CD4-positive, alpha-beta T cell (primary cell): ENCODE data around the gene MYL11. TPM values are rescaled to one million over a fixed set of nuclear protein-coding genes. Genes with fewer than 3 reads are reported as not detected.

Experiments
- ATAC-seq: fragments of 200-7000 bp; cut with Tn5 transposase; one replicate; pipeline ENCODE4 v1.10.0; 2022; ENCODE audit warnings: mild to moderate bottlenecking; ENCODE audit not compliant: poor library complexity
- CTCF ChIA-PET: fragments of 350-600 bp; sonication (Branson Sonifier 250); formaldehyde crosslinking; loops from one replicate; lab custom pipeline; 2021; ENCODE audit warnings: antibody characterized with exemption, inconsistent platforms; lab: Charles Lee
- POLR2A ChIA-PET: fragments of 350-600 bp; sonication (Branson Sonifier 250); formaldehyde crosslinking; loops from one replicate; lab custom pipeline; 2021; ENCODE audit warnings: antibody characterized with exemption, inconsistent platforms; lab: Charles Lee
- DNase-seq, 14 experiments: peaks; one replicate each; pipeline ENCODE4 v3.0.0-alpha.2; 2013 to 2020; ENCODE audit warnings: mixed read lengths in 2 of 14
- H3K27ac ChIP-seq, 2 donors: one replicate each; pipeline versions ENCODE4 v1.5.1 to v1.7.0; 2013; ENCODE audit warnings: low read length in 2 of 2, low read depth in 1 of 2, mild to moderate bottlenecking in 1 of 2
- H3K27me3 ChIP-seq, 2 experiments: 1 replicate in 1 of 2; 2 replicates in 1 of 2; pipeline versions ENCODE4 v1.6.1 to v1.7.0; 2013; ENCODE audit warnings: low read length in 2 of 2, control low read depth in 1 of 2, mild to moderate bottlenecking in 1 of 2, moderate library complexity in 1 of 2; ENCODE audit not compliant: insufficient read depth in 2 of 2, control insufficient read depth in 1 of 2
- H3K36me3 ChIP-seq: one replicate; pipeline ENCODE4 v1.6.1; 2013; ENCODE audit warnings: low read length, control low read depth; ENCODE audit not compliant: insufficient read depth
- H3K4me1 ChIP-seq: one replicate; pipeline ENCODE4 v1.6.1; 2013; ENCODE audit warnings: low read length, control low read depth; ENCODE audit not compliant: insufficient read depth
- H3K4me3 ChIP-seq: one replicate; pipeline ENCODE4 v1.5.1; 2013; ENCODE audit warnings: mild to moderate bottlenecking, low read length, moderate library complexity
- H3K9me3 ChIP-seq, 2 experiments: 1 replicate in 1 of 2; 2 replicates in 1 of 2; pipeline versions ENCODE4 v1.6.1 to v1.7.0; 2013; ENCODE audit warnings: low read length in 2 of 2, mild to moderate bottlenecking in 2 of 2, control low read depth in 1 of 2, moderate library complexity in 1 of 2; ENCODE audit not compliant: control insufficient read depth in 1 of 2, insufficient read depth in 1 of 2
- H3K27ac Mint-ChIP-seq: one replicate; pipeline ENCODE4 v1.8.0; 2020; ENCODE audit warnings: mixed read lengths
- H3K27me3 Mint-ChIP-seq: one replicate; pipeline ENCODE4 v1.8.0; 2021; ENCODE audit warnings: mixed read lengths
- H3K36me3 Mint-ChIP-seq: one replicate; pipeline ENCODE4 v1.8.0; 2021; ENCODE audit warnings: low read depth, mixed read lengths
- H3K4me1 Mint-ChIP-seq: one replicate; pipeline ENCODE4 v1.8.0; 2021; ENCODE audit warnings: low read depth, mixed read lengths
- H3K4me3 Mint-ChIP-seq: one replicate; pipeline ENCODE4 v1.8.0; 2020; ENCODE audit warnings: mild to moderate bottlenecking, mixed read lengths
- H3K9me3 Mint-ChIP-seq: one replicate; pipeline ENCODE4 v1.8.0; 2020; ENCODE audit warnings: mixed read lengths
- CTCF ChIP-seq: fragments of 200-600 bp; IDR thresholded peaks from one replicate; pipeline ENCODE4 v1.8.0; 2022; ENCODE audit warnings: antibody characterized with exemption, mild to moderate bottlenecking
- intact Hi-C, 2 experiments: fragments of 100-400 bp; cut with DNase I in 1 of 2; cut with micrococcal nuclease in 1 of 2; formaldehyde crosslinking; loops; one replicate each; pipeline versions ENCODE4 v1.15.1 to v1.9.0; 2023 to 2025; cut with DNase I, micrococcal nuclease
- total RNA-seq, 174 experiments: library from RNA in 2 of 174; stranded (reverse) in 2 of 174; gene quantifications; one replicate each; pipeline ENCODE4 v1.2.3 and lab custom pipeline; 2021 to 2026

The MYL11 gene
- total RNA-seq, 2 experiments from 2014 or later = 0.95 to 2.4 TPM

- POLR2A ChIA-PET = interaction anchor here (0.6 to 5.1 kb wide), 22 partner anchors 9 to 342 kb away, joined by 3 to 131 read pairs (median 4); partner anchors contain the start of genes ALDOA, CD2BP2, CORO1A and DCTPP1
- no peak for TF ChIP-seq CTCF
- peak; percentile 71 for ATAC-seq
Observed at GRCh38 chr16:30407102-30407803, 32.7 kb downstream of the MYL11 start, which contains the start of gene ZNF771. Gene ZNF771 (plus strand): TSS chr16:30407606. CDS start chr16:30408054, 448 bp downstream.

DNA sequence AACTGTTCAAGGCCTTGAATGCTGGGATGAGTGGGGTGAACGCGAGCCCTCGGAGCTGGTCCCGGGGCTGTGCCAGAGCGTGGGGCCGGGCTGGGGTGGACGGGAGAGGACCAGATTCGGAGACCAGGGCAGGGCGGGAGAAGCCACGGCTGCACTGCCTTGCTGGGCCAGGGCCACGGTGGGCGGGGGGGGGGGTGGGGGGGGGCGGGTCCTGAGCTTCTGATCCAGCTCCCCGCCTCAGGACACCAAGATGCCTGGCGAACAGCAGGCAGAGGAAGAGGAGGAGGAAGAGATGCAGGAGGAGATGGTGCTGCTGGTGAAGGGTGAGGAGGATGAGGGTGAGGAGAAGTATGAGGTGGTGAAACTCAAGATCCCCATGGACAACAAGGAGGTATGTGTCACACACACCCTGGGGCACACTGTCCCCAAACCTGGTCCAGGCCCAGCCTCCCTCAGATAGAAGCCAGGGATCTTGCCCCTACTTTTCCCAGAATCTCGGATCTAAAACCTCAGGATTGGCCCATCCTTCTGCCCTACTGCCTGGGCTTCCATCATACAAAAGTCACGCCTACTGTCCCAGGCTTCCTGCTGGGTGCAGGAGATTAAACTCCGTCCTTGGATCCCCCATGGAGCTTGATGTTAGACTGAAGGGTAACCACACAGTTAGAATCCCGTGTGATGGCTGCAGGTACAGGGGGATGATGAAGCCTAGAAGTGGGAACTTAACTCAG lies 33.4 kb downstream of the MYL11 start:
- Mint-ChIP-seq H3K36me3 (peaks cover 11% of the 10 kb centered on the region), H3K27me3 (no peaks in the 10 kb centered on the region), H3K9me3 (no peaks in the 10 kb centered on the region), H3K4me3 (peak overlapping the region; percentile 77), H3K27ac (peak overlapping the region; percentile 38), H3K4me1 (peaks cover 21% of the 10 kb centered on the region)
- Histone ChIP-seq H3K4me3 (peak overlapping the region; percentile 69), H3K36me3 (peaks cover 6% of the 10 kb centered on the region), H3K27me3 (no peaks in the 10 kb centered on the region), H3K4me1 (peaks cover 31% of the 10 kb centered on the region), H3K27ac (peak overlapping the region; percentile 29 to 67), H3K9me3 (no peaks in the 10 kb centered on the region)
- ChIA-PET CTCF (interaction anchor here (0.7 to 3.9 kb wide), 9 partner anchors 10 to 53 kb away, joined by 3 to 20 read pairs (median 9); partner anchors contain the start of genes CD2BP2, DCTPP1, SEPTIN1 and TBC1D10B), POLR2A (interaction anchor here (0.6 to 5.1 kb wide), 16 partner anchors 8 to 315 kb away, joined by 3 to 131 read pairs (median 6); partner anchors contain the start of genes CORO1A, DCTPP1, FBRS and SEPTIN1)
- no peak for TF ChIP-seq CTCF
- ATAC-seq (no peak), DNase-seq (no peak)
- intact Hi-C loops = loop anchor here (2.0 to 10.0 kb wide), 4 partner anchors 29 to 343 kb away; partner anchors contain the start of genes CD2BP2 (in 2 of the 2), ALDOA (in 1 of the 2), MYL11 (in 1 of the 2) and TBC1D10B (in 1 of the 2)

More at GRCh38 chr16:30407102-30407803, 32.7 kb downstream of the MYL11 start, which contains the start of gene ZNF771:
- Mint-ChIP-seq H3K4me1 (peaks cover 21% of the 10 kb centered on the region), H3K4me3 (peak within 1 kb of the TSS; percentile 97), H3K27me3 (no peaks in the 10 kb centered on the region), H3K27ac (peak within 1 kb of the TSS; percentile 79), H3K9me3 (no peaks in the 10 kb centered on the region), H3K36me3 (peaks cover 10% of the 10 kb centered on the region)
- Histone ChIP-seq H3K9me3 (no peaks in the 10 kb centered on the region), H3K27me3 (no peaks in the 10 kb centered on the region), H3K4me3 (peak within 1 kb of the TSS; percentile 69), H3K27ac (peak within 1 kb of the TSS; percentile 66 to 67), H3K36me3 (peaks cover 6% of the 10 kb centered on the region), H3K4me1 (peaks cover 31% of the 10 kb centered on the region)
- intact Hi-C loops = loop anchor here (5.0 to 10.0 kb wide), 3 partner anchors 35 to 342 kb away; partner anchors contain the start of genes CD2BP2 (in 2 of the 2), ALDOA (in 1 of the 2), MYL11 (in 1 of the 2) and TBC1D10B (in 1 of the 2)
- CTCF ChIA-PET = interaction anchor here (0.6 to 2.8 kb wide), 9 partner anchors 11 to 227 kb away, joined by 3 to 10 read pairs (median 3); partner anchors contain the start of genes CD2BP2, DCTPP1, SEPTIN1 and ZNF48
- peak; percentile 68 to 96 (median 86) for DNase-seq
